ENCODE data around the gene CERS5. TPM values are rescaled to one million over a fixed set of nuclear protein-coding genes. Genes with fewer than 3 reads are reported as not detected.

The CERS5 gene
- total RNA-seq, 4 donors from 2014 or later, result 30.3 to 45.5 (median 40.5) TPM

GRCh38 chr12:50211392-50212070 lies 44.4 kb upstream of the CERS5 start:
- TF ChIP-seq CTCF (IDR thresholded peaks at IDR 0.05), result peak in 1 of 5 experiments; percentile 11
- no peak for TF ChIP-seq POLR2A (IDR thresholded peaks at IDR 0.05)
- Histone ChIP-seq H3K27me3 (no peaks in the 10 kb centered on the region), H3K9me3 (no peaks in the 10 kb centered on the region), H3K4me1 (peaks cover 0 to 13% (median 0%) of the 10 kb centered on the region in 4 donors), H3K4me3 (no peak overlapping the region), H3K27ac (peak overlapping the region in 2 of 4 donors; percentile 64 to 74), H3K36me3 (peaks cover 0 to 18% (median 0%) of the 10 kb centered on the region in 3 donors)
- WGBS, 2 donors, result 30 to 34% methylated on average over 6 of the region's 6 CpGs
- DNase-seq (ENCODE audit: low spot score in 2 of 2), result no peak

- WGBS, 2 donors, result 94 to 100% methylated on average over 2 of the region's 2 CpGs
- no peaks in the 10 kb centered on the region for H3K9me3 ChIP-seq
- H3K4me3 ChIP-seq, result no peak overlapping the region
- peaks cover 0 to 43% (median 0%) of the 10 kb centered on the region in 3 donors for H3K36me3 ChIP-seq
- no peak overlapping the region for H3K27ac ChIP-seq
- H3K27me3 ChIP-seq, result no peaks in the 10 kb centered on the region
- no peak for TF ChIP-seq CTCF (IDR thresholded peaks at IDR 0.05)
- TF ChIP-seq POLR2A (IDR thresholded peaks at IDR 0.05), result no peak
- no peak for TF ChIP-seq EP300 (IDR thresholded peaks at IDR 0.05)
- H3K4me1 ChIP-seq, result peaks cover 0 to 10% (median 0%) of the 10 kb centered on the region in 4 donors
- DNase-seq (ENCODE audit: low spot score in 2 of 2), result no peak
Measured at GRCh38 chr12:50207424-50207823, 40.3 kb upstream of the CERS5 start.

GRCh38 chr12:50205648-50206047 lies 38.5 kb upstream of the CERS5 start:
- Histone ChIP-seq H3K36me3 (peaks cover 0 to 61% (median 0%) of the 10 kb centered on the region in 3 donors), H3K4me1 (no peaks in the 10 kb centered on the region), H3K9me3 (no peaks in the 10 kb centered on the region), H3K27me3 (no peaks in the 10 kb centered on the region), H3K27ac (no peak overlapping the region), H3K4me3 (no peak overlapping the region)
- no peak for DNase-seq (ENCODE audit: low spot score in 2 of 2)
- no peak for TF ChIP-seq CTCF (IDR thresholded peaks at IDR 0.05)
- no peak for TF ChIP-seq EP300 (IDR thresholded peaks at IDR 0.05)
- TF ChIP-seq POLR2A (IDR thresholded peaks at IDR 0.05), result no peak
- WGBS, 2 donors, result 90 to 94% methylated on average over 6 of the region's 6 CpGs

- TF ChIP-seq POLR2A (IDR thresholded peaks at IDR 0.05) (no peak), CTCF (IDR thresholded peaks at IDR 0.05) (no peak), EP300 (IDR thresholded peaks at IDR 0.05) (no peak)
- 96 to 97% methylated on average over 2 of the region's 2 CpGs for WGBS, 2 donors
Measured at GRCh38 chr12:50203691-50204090, 36.5 kb upstream of the CERS5 start.

GRCh38 chr12:50201987-50202521 lies 34.9 kb upstream of the CERS5 start:
- Histone ChIP-seq H3K4me3 (no peak overlapping the region), H3K4me1 (no peaks in the 10 kb centered on the region), H3K9me3 (no peaks in the 10 kb centered on the region), H3K27ac (no peak overlapping the region), H3K36me3 (peaks cover 0 to 79% (median 0%) of the 10 kb centered on the region in 3 donors), H3K27me3 (no peaks in the 10 kb centered on the region)
- TF ChIP-seq CTCF (IDR thresholded peaks at IDR 0.05), result no peak
- 65 to 76% methylated on average over 3 of the region's 3 CpGs for whole genome bisulfite sequencing, 2 donors
- DNase-seq (ENCODE audit: low spot score in 2 of 2), result no peak

More at GRCh38 chr12:50203691-50204090, 36.5 kb upstream of the CERS5 start:
- H3K27me3 ChIP-seq, result no peaks in the 10 kb centered on the region
- no peaks in the 10 kb centered on the region for H3K9me3 ChIP-seq
- no peak for DNase-seq (ENCODE audit: low spot score in 2 of 2)
- H3K36me3 ChIP-seq, result peaks cover 0 to 75% (median 0%) of the 10 kb centered on the region in 3 donors
- no peaks in the 10 kb centered on the region for H3K4me1 ChIP-seq
- H3K27ac ChIP-seq, result no peak overlapping the region
- H3K4me3 ChIP-seq, result no peak overlapping the region
